ENCODE measurements around the gene NR3C2.

- TF ChIP-seq CTCF (conservative IDR thresholded peaks at IDR 0.05; ENCODE audit: low read depth, low read length): no peak
- no peak for TF ChIP-seq POLR2A (IDR thresholded peaks at IDR 0.05; ENCODE audit: low read depth, low read length)
- no peak for TF ChIP-seq RFX5 (IDR thresholded peaks at IDR 0.05; ENCODE audit: low read depth, low read length)
- no peak for TF ChIP-seq CEBPB (IDR thresholded peaks at IDR 0.05; ENCODE audit: low read depth, low read length)
- TF ChIP-seq MAFK (IDR thresholded peaks at IDR 0.05; ENCODE audit: low read depth, low read length): no peak
- TF ChIP-seq SMC3 (IDR thresholded peaks at IDR 0.05; ENCODE audit: low read depth, low read length): no peak
- no peak for TF ChIP-seq NFE2L2 (IDR thresholded peaks at IDR 0.05; ENCODE audit: low read depth, low read length)
- TF ChIP-seq MXI1 (IDR thresholded peaks at IDR 0.05; ENCODE audit: borderline replicate concordance, low read depth, low read length): no peak
- no peak for TF ChIP-seq CHD1 (IDR thresholded peaks at IDR 0.05; ENCODE audit: low read depth, low read length)
- no peak for TF ChIP-seq ELK1 (IDR thresholded peaks at IDR 0.05; ENCODE audit: borderline replicate concordance, low read depth, low read length)
These were observed 197.2 kb downstream of the NR3C2 start for GRCh38 chr4:148245015-148245414.

All from IMR-90 (cell line).